HG02981 (cell line): ENCODE results near the gene ADCY1.

ENCODE experiments used
- ATAC-seq: cut with Tn5 transposase; IDR thresholded peaks from one replicate; pipeline ENCODE4 v1.9.1; 2021; ENCODE audit warnings: mild to moderate bottlenecking, moderate library complexity; ENCODE audit not compliant: unreplicated experiment

Gene ADCY1

DNA sequence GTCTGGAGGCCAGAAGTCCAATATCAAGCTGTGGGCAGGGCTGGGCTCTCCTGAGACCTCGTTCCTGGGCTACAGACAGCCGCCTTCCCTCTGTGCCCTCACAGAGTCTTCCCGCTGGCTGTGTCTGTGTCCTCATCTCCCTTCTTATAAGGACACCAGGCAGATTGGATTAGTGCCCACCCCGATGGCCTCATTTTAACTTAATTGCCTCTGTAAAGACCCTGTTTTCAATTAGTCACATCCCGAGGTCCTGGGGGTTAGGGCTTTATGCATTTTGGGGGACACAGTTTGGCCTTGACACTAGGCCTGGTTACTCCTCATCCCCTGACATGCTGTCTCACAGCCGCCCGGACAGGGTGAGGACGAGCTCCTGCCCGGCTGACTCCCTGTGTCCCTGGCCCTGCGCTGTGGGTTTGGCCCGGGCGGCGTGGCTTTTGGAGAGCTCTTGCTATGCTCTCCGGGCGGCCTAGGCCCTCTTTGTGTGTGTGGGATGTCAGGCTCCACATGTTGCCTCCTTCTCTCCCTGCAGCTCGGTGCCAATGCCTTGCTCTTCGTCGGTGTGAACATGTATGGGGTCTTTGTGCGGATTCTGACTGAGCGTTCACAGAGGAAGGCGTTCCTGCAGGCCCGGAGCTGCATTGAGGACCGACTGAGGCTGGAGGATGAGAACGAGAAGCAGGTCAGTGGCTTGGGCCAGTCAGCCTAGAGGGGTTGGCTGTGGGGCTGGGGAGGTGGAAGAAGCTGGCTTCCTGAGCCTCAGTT lies 18.2 kb downstream of the ADCY1 start:
- no peak for ATAC-seq

DNA sequence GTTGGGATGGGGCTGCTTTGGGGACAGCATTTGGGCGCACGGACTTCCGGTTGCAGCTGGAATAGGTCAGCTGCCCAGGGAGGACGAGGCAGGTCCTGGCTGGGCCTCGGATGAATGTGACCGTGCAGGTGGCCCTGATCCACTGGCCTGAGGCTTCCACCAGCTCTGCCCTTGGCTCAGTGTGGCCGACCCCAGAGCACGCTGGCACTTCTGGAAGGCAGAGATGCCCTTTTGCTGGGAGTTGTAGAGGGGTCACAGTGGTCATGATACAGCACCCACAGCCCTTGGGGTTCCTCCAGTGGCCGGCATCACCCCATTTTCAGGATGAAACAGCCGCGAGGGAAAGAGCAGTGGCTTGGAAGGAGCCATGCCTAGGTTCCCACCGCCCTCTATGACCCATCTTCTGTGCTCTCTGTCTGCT lies 19.0 kb downstream of the ADCY1 start:
- no peak for ATAC-seq

DNA sequence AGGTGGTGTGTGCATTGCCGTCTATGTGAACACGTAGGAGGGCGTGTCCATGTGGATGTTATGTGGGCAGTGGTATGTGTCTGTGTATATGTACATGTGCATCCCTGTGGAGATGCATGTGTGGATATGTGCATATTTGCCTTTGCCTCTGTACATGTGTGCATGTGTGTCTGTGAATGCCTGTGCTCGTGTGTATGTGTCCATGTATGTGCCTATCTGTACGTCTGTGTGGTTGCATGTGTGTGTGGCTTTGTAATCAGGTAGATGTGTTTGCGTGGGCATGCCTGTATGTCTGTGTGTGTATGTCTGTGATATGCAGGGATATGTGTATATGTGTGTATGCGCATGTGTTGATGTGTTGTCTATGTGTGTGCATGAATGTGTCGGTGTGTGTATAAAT lies 19.7 kb downstream of the ADCY1 start:
- no peak for ATAC-seq

DNA sequence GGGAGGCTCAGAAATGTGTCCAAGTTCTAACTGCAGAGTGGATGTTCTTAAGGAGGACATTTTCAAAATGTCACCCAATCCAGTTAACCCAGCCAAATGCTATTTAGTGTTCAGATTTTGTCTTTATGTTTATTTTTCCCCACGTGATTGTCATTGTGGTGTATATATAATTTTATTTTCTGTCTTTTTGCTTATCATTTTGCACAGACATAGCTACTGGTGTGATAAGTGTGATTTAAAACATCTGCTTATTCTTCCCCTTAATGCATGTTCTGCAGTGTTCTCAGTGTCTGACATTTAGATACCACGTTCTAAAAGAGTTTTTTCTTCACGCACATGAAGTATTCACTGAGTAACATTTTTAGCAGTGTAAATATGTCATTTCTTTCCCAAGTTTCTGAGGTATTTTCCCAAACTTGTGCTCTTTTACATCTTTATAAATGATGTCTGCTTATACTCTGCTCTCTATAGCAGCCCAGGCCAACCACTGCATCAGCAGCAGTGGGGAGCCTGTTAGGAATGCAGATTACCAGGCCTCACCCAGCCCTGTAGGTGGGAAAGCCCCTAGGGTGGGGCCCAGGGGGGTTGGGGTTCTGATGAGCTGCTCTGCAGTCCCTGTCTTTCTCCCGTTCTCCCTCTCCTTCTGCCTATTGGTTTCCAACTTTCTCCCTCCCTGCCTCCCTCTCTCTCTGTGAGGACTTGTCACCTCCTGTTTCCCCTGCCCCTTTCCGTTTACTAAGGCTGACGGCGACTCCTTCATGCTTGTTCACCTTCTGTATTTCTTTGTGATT lies 20.8 kb downstream of the ADCY1 start:
- ATAC-seq, result no peak

DNA sequence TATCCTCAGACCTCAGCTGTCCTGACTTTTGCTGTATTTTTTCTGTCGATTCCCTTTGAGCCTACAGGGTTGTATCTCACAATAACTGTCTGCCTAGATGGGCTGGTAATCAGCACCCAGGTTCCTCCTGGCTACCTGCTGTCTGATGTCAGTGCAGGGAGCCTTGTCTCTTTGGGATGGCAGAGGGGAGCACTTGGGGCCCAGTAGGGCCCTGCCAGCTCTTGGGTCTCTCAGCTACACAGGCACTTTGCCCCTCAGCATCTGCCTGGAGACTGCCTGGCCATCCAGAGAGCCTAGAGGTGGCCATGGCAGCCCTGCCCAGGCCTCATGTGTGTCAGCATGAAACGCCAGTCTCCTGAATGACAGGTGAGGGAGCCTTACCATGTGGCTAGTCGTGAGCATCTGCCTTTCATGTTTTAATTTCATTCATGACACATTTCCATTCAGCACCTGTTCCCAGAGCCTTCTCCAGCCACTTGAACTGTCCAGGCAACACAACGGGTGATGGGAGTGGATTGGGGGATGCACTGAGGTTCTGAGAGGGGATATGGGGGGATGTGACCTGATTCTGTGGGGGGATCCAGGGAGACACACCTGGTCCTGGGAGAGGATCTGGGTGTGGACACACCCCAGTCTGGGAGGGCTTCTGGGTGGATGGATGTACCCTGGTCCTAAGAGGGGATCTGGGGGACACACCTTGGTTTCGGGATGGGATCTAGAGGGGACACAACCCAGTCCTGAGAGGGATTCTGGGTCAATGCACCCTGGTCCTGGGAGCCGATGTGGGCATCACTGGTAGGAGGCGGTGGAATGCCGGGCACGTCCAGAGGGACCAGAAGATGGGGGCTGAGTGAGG lies 21.9 kb downstream of the ADCY1 start:
- ATAC-seq, result no peak

DNA sequence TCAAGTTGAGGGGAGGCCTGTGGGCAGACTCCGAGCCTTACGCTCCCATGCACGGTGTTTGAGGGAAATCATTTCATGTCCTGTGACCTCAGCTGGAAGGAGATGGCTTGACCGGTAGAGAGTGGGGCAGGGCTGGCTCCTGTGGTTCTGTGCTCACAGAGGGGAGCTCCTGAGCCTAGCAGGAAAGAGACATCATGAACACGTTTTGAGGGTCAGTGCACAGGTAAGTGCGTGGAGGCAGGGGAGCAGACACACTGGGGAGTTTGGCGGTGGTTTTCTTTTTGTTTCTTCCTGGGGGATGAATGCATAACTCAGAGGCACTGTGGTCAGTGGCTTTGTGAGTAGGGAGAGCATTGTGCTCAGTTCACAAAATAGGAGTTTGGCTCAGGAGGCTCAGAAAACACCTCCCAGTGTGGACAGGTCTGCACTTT lies 22.5 kb downstream of the ADCY1 start:
- no peak for ATAC-seq

DNA sequence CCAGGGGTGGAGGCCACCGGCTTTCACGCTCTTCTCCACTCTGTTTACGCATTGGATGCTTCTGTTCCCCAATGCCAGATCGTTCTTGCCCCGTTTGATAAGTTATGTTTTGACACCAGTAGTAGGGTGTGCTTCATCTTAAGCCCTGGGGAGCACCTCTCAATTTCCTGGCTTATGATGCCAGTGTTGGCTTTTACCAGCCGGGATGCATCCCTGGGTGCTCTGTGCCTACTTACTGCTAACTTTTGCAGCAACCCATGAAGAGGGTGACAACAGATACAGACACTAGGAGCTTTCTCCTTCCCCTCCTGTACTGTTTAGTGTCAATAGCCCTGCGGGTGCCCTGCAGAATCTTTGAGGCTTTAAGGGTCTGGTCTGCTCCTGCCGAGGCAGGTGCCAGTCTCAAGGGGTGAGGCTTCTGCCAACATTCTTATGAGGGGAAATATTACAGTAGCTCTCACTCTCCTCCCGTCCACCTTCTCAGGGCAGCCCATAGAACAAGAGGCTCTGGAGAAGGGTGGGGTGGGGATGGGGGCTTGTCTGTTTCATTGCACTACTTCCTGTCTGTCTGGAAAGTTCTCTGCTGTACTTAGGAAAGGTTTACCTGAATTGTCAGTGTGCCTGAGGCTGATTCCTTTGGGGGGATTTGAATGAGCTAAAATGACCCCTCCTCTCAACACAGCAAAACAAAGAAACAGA lies 23.3 kb downstream of the ADCY1 start:
- ATAC-seq, result no peak

DNA sequence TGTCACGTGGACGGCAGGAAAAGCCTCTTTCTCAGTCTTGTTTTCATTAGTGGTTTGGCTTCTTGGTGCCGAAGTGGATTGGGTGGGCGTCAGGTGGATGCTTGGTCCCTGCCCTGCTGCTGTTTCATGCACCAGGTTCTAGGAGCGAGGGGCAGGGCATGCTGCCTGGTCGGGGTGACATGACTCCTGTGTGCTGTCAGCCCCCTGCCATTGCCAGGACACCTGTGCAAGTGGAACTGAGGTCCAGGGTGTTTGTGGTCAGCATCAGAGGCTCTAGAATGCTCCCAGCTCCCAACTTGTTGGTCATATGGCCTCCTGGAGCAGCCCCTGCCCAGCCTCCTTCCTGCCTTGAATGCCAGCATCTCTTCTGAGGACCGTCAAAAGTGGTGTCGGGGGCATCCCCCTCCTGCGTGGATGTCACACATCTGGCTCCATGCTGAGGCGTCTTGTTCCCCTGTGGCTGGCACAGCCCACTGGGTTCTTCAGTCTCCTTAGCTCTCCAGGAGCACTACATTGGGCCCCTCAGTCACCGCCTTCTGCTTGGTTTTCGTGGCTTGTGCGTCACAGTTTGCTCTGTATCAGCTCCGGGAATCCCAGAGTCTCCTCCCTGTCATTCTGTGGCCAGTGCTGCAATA lies 24.8 kb downstream of the ADCY1 start:
- ATAC-seq, result no peak

DNA sequence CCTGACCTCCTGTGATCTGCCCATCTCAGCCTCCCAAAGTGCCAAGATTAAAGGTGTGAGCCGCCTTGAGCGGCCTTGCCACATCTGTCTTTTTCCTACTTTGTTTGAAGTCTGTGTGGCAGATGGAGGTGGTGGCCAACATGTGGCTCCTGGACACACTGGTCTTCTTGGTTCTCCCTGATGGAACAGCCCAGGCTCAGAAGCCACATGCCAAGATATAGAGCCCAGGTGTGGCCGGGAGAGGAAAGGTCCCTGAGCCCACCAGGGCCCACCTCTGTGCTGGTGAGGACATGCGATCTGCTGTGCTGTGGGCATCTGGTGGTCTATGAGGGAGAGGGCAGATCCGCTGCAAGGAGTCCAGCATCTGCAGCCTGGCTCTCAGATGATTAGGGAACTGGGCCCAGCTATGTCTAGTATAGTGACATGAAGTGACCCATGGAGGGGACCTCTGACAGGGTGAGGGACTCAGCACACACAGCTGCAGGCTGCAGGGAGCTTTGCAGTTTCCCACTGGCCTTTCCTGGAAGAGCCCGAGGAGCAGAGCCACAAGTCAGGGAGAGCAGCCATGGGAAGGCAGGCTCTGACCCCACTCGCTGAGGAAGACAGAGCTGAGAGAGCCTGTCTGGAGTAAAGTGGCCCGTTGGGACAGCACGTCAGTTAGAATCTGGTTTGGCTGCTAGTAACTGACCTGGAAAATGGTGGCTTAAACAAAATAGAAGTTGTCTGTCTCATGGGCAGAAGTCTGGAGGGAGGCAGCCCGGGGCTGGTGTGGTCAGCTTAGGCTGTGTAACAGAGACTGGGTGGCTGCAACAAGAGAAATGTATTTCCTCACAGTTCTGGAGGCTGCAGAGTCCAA lies 25.9 kb downstream of the ADCY1 start:
- no peak for ATAC-seq

DNA sequence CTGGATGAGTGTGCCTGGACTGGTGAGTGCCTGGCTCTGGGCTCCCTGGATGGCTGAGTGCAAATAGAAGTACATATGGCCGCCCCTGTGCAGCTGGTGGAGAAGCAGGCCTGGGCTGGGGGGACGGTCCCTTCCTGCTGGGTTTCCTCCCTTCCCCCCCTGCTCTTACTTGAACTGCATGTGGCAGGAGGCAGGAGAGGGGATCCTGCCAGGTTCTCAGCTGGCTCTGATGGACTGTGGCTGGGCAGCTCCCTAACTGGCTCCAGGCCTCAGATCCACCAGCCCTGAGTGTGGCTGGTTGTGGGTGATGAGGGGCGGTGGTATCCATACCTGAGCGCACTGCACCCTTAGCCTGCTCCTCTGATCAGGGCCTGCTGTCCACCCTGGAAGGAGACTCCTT lies 26.9 kb downstream of the ADCY1 start:
- ATAC-seq, result no peak

DNA sequence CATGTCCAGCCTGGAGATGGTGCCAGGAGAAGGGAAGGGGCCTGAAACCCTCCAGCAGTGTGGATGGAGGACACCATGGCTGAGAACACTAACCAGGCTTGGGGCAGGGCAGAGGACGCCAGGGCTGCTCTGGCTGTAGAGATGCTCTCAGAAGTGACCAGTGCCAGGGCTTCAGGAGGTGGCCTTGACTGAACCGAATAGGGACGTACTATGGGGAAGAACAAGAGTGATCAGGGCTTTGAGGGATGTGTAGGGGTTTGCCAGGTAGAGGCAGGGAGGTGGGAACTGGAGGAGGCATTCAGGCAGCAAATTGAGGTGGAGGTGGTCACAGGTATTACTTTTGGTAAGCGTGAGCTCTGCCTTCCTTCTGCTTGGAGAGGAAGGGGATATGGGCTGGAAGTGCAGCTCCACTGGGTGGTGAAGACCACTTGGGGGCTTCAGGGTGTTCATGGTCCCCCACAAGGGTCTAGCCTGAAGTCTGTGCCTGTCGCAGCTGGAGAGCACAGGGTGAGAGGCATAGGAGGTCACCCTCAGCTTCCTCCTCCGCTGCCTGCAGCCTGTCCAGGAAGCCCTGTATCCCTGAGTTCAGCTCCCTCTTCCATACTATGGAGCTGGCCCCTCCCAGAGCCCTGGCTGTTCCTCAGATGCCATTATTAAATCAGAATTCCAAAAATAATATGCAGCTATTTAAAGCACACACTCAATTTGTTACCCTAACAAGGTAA lies 27.8 kb downstream of the ADCY1 start:
- ATAC-seq, result no peak

DNA sequence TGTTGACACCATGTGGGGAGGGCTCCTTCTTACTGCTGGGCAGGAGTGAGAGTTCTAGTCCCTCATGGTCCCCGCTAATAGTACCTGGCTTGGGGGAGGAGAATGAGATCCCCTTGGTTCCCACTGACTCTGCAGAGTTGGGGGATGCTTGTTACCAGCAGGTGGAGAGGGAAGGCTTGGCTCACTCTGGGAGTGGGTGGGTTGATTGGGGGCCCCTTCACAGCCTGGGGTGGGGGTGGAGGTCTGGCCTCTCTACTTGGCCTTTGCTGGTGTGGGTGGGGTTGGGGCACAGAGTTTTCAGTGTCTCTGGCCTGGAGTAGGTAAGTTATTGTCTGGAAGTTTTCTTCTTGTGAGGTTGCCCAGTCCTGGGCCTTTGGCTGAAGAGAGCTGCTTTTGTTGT lies 31.9 kb downstream of the ADCY1 start:
- ATAC-seq, result no peak

DNA sequence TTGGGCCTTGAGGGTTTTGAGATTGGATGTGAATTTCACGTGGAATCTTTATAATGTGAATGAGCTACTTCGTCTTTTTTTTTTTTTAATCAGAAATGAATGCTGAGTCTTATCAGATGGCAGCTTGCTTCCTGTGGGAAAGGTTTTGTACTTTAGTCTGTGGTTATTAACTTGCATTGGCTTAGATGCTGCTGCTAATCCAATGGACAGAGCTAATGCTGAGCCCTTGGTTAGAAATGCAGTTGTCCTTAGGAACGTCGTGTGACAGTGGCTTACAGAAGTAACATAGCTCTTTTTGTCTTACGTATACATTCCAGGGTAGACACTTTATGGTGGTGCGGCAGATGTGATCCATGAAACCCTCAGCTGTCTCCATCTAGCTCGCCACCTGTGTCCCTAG lies 32.8 kb downstream of the ADCY1 start:
- ATAC-seq, result no peak

DNA sequence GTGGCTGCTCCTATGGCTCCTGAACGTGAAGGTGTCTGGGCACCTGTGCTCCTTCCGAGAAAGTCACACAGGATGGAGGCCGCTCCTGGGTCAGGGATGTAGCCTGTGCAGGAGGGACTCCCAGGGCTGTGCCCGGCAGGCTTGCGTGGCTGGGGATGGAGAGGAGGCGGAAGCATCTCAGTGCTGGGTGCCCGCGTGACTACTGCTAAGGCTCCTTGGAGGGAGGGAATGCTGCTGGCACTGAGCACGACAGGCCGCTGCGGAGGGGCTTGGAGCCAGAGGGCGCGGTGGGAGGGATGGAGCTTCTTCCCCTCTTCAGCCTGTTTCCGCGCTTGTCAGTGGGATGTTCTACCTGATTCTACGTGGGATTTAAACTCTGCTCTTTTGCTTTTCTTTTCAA lies 35.0 kb downstream of the ADCY1 start:
- no peak for ATAC-seq

DNA sequence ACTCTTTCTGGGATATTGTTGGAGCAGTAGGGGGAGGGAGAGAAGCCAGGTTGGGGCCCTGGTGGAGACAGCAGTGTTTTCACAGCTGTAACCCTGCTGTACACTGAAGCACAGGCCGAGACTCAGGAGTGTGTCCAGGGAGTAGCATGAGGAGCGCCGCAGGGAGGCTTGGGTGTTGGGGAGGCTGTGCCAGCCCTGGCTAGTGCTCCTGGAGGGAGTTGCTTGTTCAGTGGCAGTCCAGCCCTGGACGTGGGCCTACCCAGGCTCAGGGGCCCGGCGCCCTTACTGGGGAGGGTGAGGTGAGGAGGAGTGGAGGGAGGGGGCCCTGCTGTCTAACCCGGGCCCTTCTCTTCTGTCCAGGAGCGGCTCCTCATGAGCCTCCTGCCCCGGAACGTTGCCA lies 35.9 kb downstream of the ADCY1 start:
- ATAC-seq, result no peak

DNA sequence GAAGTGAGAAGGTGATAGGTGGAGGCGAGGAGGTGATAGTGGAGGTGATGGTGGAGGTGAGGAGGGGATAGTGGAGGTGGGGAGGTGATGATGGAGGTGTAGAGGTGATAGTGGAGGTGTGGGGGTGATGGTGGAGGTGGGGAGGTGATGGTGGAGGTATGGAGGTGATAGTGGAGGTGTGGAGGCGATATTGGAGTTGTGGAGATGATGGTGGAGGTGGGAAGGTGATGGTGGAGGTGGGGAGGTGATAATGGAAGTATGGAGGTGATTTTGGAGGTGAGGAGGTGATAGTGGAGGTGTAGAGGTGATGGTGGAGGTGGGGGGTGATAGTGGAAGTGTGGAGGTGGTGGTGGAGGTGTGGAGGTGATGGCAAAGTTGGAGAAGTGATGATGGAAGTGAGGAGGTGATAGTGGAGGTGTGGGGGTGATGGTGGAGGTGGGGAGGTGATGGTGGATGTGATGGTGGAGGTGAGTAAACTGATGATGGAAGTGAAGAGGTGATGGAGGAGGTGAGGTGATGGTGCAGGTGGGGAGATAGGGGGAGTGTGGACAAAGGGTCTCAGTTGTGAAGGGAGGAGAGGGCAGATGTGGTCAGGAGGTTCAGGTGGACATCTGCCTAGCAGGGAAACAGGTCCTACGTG lies 36.6 kb downstream of the ADCY1 start:
- no peak for ATAC-seq

DNA sequence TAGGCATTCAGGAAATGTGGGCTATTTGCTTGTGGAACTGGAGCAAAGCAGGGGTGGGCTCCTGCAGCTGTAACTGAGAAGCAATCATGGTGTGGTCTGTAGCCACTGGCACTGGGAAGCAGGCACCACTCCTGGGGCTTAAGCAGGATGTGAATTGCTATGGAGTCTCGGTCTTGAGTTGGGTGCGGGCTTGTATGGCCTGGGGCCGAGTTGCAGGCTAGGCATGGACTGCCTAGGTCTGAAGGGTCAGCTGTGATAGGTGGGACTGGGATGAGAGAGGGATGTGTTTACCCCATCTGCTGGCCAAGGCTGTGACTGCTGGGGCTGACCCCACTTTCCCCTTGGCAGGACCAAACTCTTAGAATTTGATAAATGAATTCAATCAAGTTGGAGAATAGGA lies 43.0 kb downstream of the ADCY1 start:
- no peak for ATAC-seq

DNA sequence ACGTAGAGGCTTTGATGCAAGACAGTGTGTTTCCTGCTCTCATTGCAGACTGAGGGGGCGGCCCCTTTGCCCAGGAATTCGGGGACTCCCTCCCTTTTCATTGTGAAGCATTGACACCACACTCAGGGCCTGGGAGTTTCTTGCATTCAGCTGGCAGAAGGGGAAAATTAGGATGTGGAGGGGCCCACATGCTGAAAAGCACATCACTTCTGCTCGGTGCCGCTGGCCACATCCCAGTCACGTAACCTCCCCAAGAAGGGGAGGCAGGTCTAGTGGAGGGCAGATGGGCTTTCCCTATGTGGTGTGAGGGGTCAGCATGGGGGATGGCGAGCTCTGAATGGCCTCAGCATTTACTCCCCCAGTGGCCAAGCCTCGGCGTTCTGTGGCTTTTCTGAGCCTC lies 47.9 kb downstream of the ADCY1 start:
- no peak for ATAC-seq
